Measurements from ENCODE around the gene HM13.

- TF ChIP-seq CTCF (conservative IDR thresholded peaks at IDR 0.05; ENCODE audit: low read length): no peak
- TF ChIP-seq EZH2phosphoT487 (IDR thresholded peaks at IDR 0.05; ENCODE audit: borderline replicate concordance): no peak
These were observed 981 bp downstream of the HM13 start for GRCh38 chr20:31515072-31515774.

Measured in Loucy (cell line).